GM20000 (cell line): ENCODE measurements around the gene IGF1R.

Source experiments
- DNase-seq: peaks from one replicate; pipeline ENCODE4 v3.0.0; 2012; ENCODE audit warnings: low spot score
- CTCF ChIP-seq: IDR thresholded peaks from 2 replicates; pipeline ENCODE4 v1.5.1; 2012; ENCODE audit warnings: mild to moderate bottlenecking, control low read depth; ENCODE audit errors: extremely low read depth, missing control alignments

IGF1R gene

GRCh38 chr15:98649472-98650416, 1.4 kb downstream of the IGF1R start:
- peak; percentile 60 for DNase-seq
- no peak for TF ChIP-seq CTCF

- TF ChIP-seq CTCF, result no peak
- no peak for DNase-seq
Observed at GRCh38 chr15:98650417-98651035, 2.2 kb downstream of the IGF1R start.

GRCh38 chr15:98651036-98651481, 2.7 kb downstream of the IGF1R start:
- TF ChIP-seq CTCF, result no peak
- DNase-seq, result no peak

- no peak for TF ChIP-seq CTCF
- DNase-seq, result no peak
Observed at GRCh38 chr15:98651581-98652220, 3.4 kb downstream of the IGF1R start.

GRCh38 chr15:98653686-98654085, 5.3 kb downstream of the IGF1R start:
- no peak for DNase-seq
- TF ChIP-seq CTCF, result no peak

- TF ChIP-seq CTCF, result no peak
- DNase-seq, result no peak
Observed at GRCh38 chr15:98654790-98655360, 6.5 kb downstream of the IGF1R start.

GRCh38 chr15:98655732-98656131, 7.4 kb downstream of the IGF1R start:
- TF ChIP-seq CTCF, result no peak
- no peak for DNase-seq
